ENCODE measurements around the gene RSPH6A.

GRCh38 chr19:45781214-45782161 is 33.6 kb downstream of the RSPH6A start:
- TF ChIP-seq CTCF (IDR thresholded peaks at IDR 0.05) (no peak), POLR2A (IDR thresholded peaks at IDR 0.05) (no peak)

Measured in prostate gland (tissue), 2 donors.